GM21423 (cell line): Measurements from ENCODE around the gene SCYL2.

ENCODE experiments used
- ATAC-seq: cut with Tn5 transposase; IDR thresholded peaks from one replicate; pipeline ENCODE4 v1.9.1; 2021; ENCODE audit warnings: mild to moderate bottlenecking, moderate library complexity; ENCODE audit not compliant: unreplicated experiment

Gene SCYL2

DNA sequence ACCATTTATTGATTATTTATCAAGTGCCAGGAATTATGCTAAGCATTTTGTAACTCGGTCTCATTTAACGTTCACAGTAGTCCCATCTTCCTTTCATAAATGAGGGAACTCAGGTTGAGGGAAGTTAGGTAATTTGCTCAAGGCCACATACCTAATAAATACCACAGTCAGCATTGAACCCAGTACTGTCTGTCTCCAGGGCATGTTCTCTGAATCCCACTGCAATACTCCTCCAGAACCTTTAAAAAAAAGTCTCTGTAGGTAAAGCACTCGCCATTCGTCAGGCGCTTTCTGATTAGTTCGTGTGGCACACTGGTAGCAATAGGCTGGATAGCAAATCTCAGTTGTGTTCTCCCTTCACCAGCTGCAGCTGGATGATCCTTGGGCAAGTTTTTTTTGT is 104.2 kb downstream of the SCYL2 start:
- ATAC-seq = no peak

DNA sequence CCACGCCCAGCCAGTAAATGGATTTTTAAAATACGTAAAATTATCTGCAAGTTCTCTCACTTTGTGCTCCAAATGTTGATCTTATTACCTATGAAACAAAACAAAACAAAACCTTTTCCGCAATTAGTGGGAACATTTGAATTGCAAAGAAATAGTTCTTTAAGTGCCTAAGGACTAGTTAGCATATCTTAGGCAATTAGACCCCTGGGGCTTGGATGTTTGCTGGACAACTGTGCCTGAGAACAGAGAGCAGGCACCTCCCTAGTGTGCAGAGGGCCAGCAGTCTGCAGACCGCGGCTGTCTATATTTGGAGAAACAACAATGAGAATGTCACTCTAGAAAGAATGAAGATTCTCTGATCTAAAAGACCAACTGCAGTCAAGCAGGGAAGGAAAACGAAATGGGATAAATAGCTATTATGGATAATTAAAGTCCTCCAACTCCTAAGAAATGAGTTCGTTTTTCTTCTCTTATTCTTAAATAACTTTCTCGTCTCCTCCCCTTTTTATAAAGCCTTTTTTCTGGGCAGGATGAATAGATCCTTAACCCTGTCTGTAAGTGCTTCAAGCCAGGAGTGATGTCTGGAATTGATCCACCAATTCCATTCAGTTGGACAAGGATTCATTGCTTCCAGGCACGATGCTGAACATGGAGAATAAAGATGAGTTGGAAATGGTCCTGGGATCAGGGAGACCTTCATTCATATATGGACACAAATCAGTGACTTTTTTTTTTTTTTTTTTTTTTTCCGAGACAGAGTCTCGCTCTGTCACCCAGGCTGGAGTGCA is 106.1 kb downstream of the SCYL2 start:
- no peak for ATAC-seq

- no peak for ATAC-seq
Observed at GRCh38 chr12:100375038-100375735, 108.2 kb downstream of the SCYL2 start.

- ATAC-seq = no peak
Observed at GRCh38 chr12:100376161-100376560, 109.2 kb downstream of the SCYL2 start.

DNA sequence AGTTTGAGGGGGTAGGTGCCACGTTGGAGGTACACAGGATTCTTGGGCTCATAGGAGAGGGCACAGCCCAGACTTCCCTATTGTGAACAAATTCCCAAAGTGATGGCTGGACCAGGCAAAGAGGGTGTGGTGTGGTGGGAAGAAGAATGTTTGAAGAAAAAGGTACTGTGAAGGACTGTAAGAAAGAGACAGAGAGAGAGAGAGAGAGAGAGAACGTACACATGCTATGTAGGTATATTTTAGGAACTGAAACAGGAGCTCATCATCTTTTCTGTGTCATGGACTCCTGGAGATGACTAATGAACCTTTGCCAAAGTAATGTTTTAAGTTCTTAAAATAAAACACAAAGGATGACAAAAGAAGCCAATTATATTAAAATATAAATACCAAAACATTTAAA is 114.4 kb downstream of the SCYL2 start:
- ATAC-seq = no peak

GRCh38 chr12:100382338-100382737 is 115.4 kb downstream of the SCYL2 start:
- ATAC-seq = no peak

GRCh38 chr12:100383586-100384558 is 116.9 kb downstream of the SCYL2 start:
- ATAC-seq = no peak

GRCh38 chr12:100384559-100384935 is 117.6 kb downstream of the SCYL2 start:
- no peak for ATAC-seq

- ATAC-seq = no peak
Observed at GRCh38 chr12:100388382-100388781, 121.4 kb downstream of the SCYL2 start.
